GM19455 (cell line): ENCODE results near the gene SPA17.

Experiments used
- ATAC-seq: cut with Tn5 transposase; IDR thresholded peaks from one replicate; pipeline ENCODE4 v1.9.1; 2021; ENCODE audit not compliant: unreplicated experiment

SPA17 gene

DNA sequence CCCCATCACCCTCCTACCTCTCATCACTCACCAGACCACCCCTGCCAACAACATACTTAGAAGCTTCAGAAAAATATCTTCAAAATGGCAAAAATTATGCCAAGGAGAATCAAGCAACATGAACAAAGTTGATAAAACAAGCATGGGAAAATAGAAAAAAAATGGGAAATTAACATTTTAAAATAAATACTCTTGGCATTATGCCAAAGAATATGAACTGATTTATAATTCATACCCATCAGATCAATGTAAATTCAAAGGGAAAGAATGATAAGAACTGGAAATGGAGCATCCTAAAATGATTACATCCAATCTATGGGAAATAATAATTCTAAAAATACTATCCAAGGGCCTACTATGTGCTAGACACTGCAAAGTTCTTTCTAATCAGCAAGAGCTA is 12.2 kb upstream of the SPA17 start:
- no peak for ATAC-seq

DNA sequence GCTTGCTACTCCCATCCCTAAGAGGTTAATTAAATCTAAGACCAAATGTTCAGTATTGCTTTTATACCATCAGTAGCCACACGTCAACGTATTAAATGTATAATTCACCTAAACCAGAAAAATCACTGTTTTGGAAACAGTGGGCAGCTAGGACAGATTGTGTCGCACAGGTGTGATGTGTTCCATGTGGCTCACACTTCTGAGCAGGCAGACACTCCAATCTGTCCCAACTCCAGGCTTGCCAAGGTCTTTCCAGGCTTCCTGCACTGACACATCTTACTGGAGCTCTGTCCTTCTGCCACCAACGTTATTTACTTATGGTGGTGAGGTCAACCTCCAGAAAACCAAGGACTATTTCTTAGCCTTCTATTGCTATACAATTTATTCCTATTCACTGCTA is 11.6 kb upstream of the SPA17 start:
- no peak for ATAC-seq

DNA sequence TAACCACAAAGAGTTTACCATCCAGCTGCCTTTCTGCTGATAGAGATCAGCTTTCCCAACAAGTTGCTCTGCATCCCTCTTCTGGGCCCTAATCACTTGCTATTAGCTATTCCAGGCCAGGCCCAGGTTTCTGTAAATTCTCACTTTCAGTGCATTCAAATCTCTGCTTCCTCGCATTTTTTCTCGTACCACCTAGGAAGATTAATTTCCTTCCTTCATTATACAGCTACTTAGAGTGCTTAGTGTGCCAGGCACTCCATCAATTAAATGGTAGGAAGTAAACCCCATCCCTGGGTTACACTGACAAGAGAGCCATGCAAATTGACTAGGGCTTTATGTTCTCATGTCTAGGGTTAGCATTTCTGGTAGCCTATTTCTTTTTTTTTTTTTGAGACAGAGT is 9.8 kb upstream of the SPA17 start:
- no peak for ATAC-seq

DNA sequence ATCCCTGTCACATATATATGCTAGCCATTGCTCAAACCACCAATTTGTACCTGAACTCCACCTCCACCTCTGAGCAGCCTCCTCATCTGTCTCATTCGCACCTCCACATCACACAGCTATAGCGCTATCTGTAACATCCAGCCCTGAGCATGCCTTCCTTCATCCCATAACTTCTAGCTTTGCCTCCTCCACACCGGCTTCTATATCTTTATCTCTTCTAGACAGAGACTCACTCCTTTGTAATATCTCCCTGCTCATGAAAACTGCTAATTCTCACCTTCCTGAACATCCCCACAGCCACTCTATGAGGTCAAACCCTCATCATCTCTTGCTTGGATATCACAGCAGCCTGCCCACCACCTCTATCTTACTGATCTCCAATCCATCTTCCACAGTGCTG is 6.1 kb upstream of the SPA17 start:
- ATAC-seq: no peak

DNA sequence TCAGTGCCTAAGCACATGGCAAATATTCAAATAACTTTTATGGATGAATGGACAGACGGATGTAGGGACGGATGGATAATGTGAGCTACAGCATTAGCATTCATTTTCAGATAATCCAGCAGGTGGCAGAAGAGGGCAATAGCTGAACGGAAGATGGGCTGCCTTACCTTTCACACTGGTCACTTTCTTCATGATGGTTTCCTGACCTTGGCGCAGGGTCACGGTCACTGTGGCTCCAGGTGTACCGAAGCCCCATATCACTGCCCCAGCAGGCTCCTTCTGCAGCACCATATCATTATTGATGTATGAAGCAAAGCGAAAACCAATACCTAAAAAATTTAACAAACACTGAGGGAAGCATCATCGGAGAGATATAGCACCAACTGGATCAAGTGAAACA is 4.5 kb upstream of the SPA17 start:
- ATAC-seq: no peak

DNA sequence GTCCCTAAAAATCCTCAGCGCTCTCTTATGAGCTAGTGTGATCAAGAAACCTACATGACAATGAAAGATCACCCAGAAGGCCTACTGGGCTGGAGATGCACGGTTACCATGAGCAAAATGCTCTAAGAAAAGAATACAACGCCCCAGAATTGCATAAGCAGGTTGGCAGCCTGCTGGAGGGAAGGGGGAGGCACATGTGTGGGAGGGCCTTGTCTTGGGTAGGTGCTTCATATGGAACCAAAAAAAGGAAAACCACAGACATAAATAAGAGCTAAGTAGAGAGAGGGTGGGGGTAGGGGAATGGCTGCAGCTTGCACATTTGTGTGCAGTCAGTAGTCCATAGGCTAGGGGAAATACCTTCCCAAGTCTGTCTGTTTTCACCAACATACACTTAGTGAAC is 3.0 kb upstream of the SPA17 start:
- no peak for ATAC-seq

DNA sequence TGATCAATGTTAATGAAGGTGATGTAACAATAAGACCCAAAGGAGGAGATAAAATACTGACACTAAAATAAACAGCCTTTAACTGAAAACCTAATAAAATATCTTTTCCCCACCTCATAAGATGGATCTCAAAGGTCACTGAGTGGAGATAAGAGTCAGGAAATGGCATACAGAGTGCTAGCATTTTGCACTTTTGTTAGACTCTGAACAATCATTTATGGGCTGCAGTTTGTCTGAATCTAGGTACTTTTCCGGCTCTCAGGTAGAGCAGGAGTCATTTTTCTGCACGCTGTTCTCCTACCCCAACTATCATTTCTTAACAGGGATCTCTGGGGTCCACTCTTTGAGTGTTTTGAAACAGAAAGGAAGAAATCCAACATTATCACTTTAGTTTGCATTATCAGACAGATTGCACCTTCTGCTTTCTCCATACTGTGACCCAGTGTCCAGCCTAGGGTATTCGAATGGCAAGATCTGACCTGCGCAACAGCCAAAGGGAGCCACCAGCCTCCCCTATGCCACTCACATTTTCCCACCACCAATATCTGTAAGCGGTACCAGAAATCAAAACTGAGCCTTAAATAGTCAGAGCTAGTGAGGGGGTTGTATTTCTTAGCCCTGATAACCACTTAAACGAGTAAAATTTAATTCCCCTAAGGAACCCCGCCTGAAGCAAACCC is 1.0 kb upstream of the SPA17 start:
- no peak for ATAC-seq

DNA sequence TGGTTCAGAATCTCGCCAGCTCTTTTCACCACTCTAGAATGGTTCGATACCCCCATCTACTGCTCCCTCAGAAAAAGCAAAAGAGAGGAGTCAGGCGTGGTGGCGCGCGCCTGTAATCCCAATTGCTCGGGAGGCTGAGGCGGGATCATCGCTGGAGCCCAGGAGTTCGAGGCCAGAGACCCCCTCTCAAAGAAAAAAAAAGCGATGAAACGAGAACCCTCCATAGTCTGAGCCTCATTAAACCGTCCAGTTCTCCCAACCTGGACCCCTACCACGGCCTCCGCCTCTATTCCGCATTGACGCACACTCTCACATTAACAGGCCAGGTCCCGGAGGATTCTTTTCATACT is 439 bp downstream of the SPA17 start:
- no peak for ATAC-seq

DNA sequence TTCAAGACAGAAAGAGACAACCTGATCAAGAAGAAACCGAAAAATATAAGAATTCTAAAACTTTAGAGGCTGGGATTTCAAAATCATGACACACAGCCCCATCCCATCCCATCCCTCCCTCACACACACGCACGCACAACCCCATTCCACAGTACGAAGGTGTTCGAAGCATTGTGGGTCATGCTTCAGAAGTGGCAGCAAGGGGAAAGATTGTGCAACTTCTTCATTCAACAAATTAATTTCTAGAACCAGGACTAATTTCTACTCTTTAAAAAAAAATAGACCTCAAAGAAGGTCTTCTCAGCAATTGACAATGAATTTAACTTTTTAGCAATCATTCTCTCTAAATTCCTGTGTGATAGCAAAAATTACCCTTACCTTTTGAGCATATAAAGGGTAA is 867 bp downstream of the SPA17 start:
- ATAC-seq: no peak

DNA sequence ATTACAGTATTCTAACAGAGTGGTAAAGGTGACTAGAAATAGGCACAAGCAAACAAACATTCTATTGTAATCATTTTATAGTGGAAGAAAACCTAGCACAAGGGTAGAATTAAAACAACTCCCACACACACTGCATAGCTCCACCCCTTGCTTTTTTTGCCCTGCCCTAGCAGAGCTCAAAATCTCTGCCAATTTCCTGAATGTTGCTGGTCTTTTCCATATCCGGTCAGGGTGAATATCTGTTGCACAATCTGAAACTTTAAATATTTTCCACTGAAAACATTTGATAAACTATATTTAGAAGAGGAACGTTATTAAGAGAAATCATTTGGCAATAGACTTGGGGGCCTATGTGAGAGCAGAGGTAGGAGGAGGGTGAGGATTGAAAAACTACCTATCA is 2.7 kb downstream of the SPA17 start:
- ATAC-seq: no peak

DNA sequence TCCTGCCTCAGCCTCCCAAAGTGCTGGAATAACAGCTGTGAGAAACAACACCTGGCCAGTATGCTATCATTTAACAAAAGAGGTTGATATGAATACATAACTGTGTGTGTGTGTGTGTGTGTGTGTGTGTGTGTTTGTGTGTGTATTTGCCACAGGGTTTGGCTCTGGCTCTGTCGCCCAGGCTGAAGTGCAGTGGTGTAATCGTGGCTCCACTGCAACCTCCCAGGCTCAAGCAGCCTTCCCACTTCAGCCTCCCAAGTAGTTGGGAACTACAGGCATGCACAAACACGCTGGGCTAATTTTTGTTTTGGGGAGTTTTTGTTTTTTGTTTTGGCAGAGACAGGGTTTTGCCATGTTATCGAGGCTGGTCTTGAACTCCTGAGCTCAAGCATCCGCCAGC is 4.7 kb downstream of the SPA17 start:
- ATAC-seq: no peak

DNA sequence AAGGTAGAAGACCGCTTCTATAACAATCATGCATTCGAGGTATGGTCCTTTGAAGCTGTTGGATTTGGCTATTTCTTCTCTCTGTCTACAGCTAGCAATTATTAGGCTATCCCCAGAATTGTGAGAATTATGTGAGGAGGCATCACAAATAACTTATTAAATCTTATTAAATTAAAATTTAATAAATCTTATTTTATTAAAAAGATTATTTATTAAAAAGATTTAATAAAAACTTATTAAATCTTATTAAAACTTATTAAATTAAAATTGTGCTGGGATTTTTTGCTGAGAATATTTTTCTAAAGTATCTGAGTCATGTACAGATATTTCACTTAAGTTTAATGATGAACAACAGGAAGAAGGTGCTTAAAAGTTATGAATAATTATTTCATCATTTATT is 7.7 kb downstream of the SPA17 start:
- ATAC-seq: no peak

DNA sequence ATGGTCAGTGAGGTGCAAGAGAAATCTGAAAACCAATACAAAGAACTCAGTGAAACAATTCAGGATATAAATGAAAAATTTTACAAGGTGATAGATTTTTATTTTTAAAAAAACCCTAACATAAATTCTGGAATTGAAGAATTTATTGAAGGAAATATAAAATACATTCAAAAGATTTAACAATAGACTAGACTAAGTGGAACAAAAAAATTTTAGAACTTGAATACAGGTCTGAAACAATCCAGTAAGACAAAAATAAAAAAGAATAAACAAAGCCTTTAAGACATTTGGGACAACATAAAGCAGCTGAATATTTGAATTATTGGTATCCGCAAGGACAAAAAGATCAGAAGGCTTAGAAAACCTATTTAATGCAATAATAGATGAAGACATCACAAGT is 8.7 kb downstream of the SPA17 start:
- ATAC-seq: no peak

DNA sequence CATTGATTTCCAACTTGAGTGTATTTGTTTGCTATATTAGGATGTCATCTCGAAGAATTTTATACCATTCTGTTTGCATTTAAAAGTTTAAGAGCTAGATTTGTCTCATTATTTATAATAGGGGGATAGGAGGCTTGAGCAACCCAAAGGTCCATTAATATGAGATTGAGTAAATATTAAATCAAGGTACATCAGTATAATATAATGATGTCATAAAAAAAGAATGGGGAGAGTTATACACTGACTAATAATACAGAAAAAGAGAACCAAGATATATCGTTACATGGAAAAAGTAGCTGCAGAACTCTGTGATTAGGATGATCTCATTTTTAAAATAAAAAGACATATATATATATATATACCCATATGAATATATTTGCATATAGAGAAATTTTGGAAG is 19.4 kb downstream of the SPA17 start:
- ATAC-seq: no peak

DNA sequence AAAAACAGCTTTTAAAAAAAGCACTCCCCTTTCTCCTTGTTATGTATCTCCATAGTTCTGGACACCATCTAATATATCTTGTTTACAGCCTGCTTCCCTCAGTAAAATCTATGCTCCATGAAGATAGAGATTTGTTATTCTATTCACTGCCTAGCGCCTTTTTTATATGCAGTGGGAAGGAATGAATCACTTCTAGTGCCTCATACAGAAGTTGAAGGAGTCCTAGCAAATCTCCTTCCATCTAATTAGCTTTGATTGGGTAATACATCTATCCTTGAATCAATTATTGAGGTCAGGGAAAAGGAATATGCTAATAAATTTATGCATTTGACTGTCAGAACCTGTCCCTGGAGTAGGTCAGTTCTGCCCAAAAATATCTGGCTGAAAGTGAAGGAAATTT is 25.8 kb downstream of the SPA17 start:
- no peak for ATAC-seq

DNA sequence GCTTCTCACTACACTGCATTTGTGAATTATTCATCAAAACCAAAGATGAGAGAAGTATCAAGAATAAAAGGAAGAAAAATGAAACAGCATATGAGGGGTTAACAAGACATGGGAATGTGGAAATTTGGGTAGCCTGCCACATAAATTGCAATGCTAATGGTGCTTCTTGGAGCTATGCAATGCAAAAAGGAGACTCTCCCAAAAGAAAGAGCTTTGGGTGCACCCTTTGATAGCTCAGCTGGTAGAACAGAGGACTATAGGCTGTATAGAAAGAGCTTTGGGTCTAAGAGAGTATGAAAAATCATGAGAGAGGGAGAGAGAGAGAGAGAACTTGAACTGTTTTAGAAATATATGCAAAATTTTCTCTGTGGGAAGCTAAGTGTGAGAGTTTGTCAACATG is 26.3 kb downstream of the SPA17 start:
- no peak for ATAC-seq

DNA sequence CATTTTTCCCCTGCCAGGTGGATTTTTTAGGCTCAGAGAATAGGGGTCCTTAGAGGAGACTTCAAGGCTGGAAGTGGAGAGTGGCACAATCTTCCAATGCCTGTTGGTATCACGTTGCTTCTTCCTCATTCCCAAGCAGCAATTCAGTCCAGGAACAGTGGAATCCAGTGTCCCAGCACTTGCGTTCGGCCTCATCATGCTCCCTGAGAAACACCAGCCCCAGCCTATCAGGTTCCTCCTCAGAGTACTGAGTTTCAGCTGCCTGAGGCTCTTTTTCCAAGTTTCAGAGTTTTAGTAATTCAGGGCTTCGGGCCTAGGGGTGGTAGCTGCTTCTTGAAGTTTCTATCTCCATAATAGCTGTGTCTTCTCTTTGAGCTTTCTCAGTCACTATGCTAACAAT is 34.1 kb downstream of the SPA17 start:
- ATAC-seq: no peak

DNA sequence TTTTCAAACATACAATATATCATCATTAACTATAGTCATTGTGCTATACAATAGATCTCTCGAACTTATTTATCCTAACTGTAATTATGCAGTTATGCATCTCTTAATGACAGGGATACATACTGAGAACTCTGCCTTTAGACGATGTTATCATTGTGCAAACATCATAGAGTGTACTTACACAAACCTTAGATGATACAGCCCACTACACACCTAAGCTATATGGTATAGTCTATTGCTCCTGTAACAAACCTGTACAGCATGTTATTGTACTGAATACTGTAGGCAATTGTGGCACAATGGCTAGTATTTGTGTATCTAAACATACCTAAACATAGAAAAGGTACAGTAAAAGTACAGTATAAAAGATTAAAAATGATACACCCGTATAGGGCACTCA is 38.7 kb downstream of the SPA17 start:
- ATAC-seq: no peak

DNA sequence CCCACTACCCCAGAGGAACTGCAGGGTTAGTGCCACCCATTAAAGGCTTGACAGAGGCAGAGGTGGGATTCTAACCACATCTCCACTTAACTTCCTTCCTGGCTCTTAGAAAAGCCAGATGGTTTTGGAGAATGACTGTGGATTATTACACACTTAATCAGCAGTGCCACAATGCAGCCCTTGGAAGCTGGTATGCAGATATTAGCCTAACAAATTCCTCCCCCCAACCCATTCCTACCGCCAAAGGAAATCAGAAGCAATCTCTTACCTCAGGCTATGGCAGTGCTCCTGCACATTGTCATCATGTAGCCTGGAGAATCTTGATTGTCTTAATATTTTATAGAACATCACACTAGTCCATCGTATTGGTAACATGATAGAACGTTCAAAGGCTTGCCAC is 42.9 kb downstream of the SPA17 start:
- ATAC-seq: no peak

DNA sequence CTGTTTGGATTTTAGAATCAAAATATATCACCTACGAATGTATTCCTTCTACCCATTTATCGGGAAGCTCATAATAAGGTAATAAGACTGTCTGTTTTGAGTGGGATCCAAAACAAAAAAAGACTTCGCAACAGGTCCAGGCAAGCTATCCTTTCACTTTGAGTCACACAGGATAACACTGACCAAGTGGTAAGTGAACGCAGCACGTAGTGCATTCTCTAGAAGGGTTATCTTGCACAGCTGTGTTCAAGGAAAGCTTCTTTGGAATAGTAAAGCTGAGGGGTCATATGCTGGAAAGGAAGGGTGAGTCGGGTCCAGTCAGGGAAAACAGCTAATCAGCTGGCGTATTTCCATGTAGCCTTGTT is 43.7 kb downstream of the SPA17 start:
- ATAC-seq: no peak

DNA sequence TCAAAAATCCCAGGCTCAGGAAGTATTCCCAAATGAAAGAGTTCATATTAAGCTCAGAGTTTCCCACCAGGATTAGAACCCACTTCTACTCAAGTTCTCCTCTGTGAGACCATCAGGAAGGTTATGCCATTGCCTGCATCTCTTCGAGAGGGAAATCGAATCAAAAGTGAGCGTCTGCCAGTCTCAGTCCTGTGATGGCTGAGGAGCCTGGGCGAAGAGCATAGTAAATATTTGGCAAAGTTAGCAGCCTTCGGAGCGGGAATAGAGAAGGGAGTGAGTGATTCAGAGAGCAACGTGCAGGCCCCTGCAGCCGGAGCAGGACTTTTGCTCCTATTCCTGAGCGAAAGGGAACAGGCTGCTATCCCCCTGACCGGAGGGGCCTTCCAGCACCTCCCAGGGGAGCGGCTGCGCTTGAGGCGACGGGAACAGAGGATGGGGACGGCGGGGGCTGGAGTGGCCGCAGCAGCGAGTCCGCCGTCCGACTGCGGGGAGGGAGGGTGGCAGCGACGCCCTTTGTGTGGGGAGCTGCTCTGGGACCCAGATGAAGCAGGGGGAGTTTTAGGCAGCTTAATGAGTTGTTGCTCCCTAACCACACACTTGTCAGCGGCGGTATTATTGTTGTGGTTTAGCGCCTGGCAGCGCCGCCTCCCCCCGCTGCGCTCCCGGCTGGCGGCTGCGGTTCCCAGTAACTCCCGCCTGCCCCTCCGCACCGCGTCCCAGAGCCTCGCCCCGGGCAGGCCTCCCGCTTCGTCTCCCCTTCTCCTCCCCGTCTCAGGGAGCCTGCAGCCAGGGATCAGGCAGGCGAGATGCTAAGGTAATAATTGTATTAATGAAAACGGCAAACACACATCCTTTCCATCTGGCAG is 44.3 kb downstream of the SPA17 start:
- no peak for ATAC-seq

DNA sequence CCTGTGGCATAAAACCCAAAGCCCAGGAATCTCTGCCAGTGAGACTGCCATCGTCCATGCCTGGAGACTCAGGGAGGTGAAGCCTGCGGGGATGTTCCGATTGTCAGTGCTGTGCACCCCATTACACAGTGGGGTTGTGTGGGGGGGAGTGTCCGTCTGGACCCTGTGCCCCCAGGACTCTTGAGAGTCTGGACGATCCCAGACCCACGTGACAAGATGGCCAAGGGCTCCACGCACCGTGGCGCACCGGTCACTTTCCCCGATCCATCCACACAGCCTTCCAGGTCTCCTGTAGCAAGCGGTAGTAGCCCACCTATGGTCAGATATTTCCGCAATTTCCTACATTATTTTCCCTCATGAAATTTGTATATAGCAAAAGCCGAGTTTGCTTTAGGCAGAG is 45.1 kb downstream of the SPA17 start:
- ATAC-seq: no peak

DNA sequence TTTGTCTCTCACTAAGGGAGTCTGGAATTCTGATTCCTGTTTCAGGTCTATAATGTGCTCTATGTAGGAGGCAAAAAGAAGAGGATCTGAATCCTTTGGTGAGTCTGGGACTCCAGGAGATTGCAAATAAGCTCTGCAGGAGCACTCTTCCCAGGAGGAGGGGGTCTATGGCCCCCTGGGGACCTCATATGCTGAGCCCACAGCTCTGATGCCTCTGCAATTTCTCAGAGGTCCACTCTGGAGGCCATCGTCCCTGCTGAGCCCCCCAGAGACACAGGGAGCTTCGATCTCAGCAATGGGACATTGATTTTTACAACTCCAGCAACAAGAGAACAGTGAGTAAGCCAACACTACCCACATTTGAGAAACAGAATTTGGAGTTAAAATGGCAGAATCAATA is 45.8 kb downstream of the SPA17 start:
- ATAC-seq: no peak
